Measurements from ENCODE around the gene KRTAP1-1.
"Not testable (repeated sequence)": the region's sequence is repeated elsewhere in the genome, so short reads cannot be mapped to it uniquely, and the experiment has no call there.

KRTAP1-1 gene

DNA sequence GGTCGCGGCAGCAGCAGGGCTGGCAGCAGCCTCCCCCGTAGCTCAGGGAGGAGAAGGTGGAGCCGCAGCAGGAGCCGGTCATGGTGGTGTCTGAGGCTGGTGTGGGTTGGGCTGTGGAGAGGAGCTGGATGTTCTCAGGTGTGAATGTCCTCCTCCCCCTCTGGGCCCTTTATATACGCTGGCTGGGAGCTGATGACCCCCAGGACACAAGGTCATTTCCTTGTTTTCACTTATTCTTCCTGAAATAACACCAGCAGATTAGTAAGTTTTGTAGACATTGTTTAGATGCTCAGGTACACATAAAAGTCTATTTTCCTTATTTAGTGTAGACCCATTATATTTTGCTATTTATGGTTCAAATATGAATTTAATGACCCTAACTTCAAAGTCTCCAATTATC lies 13.9 kb upstream of the KRTAP1-1 start, which contains the start of gene KRTAP2-2:
Gene KRTAP2-2, minus strand, starts transcription at position 101 of the 400 bp plus-strand sequence. Its CDS starts 19 bp downstream, at position 82.
- not testable (repeated sequence) for DNase-seq (ENCODE audit: low read depth in 3 of 3)

DNA sequence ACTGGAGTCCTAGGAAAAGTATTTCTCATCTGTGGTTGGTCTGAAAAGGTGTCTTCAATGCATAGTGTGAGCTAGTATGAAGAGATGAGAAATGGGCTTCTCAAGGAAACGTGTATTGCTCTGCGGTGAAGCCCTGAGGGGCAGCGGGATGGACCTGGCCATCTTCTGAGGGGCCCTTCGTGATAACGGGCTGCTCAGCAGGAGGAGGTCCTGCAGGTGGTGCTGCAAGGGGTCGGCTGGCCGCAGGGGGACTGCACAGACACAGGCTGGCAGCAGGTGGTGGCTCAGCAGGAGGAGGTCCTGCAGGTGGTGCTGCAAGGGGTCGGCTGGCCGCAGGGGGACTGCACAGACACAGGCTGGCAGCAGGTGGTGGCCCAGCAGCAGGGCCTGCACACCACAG lies 13.3 kb upstream of the KRTAP1-1 start:
- not testable (repeated sequence) for DNase-seq (ENCODE audit: low read depth in 3 of 3)

- no peak for DNase-seq (ENCODE audit: low read depth in 3 of 3)
Measured at GRCh38 chr17:41054025-41054424, 12.8 kb upstream of the KRTAP1-1 start.

DNA sequence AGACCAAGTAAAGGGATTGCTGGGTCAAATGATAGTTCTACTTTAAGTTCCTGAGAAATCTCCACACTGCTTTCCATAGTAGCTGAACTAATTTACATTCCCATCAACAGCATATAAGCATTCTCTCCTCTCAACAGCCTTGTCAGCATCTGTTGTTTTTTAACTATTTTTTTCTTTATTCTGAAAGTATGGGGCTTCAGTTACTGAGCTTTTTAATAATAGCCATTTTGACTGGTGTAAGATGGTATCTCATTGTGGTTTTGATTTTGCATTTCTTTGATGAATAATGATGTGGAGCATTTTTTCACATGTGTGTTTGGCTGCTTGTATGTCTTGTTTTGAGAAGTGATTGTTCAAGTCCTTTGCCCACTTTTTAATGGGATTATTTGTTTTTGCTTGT lies 11.3 kb upstream of the KRTAP1-1 start:
- DNase-seq (ENCODE audit: low read depth in 3 of 3) = no peak

DNA sequence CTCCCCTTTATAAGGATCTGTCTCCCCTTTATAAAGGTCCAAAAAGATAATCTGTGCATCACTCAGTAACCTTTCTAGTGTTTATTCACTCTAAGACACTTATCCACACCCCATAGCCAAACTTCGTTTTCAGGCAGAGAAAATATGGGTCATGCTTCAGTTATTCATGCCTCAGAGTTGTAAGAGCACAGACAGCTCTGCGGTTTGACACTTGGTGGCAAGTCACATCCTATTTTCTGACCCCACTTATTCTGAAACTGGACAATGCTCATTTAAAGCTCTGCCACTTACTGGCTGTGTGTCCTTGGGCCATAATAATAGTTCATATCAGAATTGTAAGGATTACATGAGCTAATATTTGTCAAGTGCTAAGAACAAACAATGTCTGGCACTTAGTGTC lies 7.9 kb upstream of the KRTAP1-1 start:
- no peak for DNase-seq (ENCODE audit: low read depth in 3 of 3)

- no peak for DNase-seq (ENCODE audit: low read depth in 3 of 3)
Measured at GRCh38 chr17:41048441-41048840, 7.2 kb upstream of the KRTAP1-1 start.

- not testable (repeated sequence) for DNase-seq (ENCODE audit: low read depth in 3 of 3)
Measured at GRCh38 chr17:41046735-41047465, 5.7 kb upstream of the KRTAP1-1 start, which contains the start of gene KRTAP2-1. KRTAP2-1 (minus strand) TSS chr17:41047316; CDS start chr17:41047267, 49 bp downstream.

DNA sequence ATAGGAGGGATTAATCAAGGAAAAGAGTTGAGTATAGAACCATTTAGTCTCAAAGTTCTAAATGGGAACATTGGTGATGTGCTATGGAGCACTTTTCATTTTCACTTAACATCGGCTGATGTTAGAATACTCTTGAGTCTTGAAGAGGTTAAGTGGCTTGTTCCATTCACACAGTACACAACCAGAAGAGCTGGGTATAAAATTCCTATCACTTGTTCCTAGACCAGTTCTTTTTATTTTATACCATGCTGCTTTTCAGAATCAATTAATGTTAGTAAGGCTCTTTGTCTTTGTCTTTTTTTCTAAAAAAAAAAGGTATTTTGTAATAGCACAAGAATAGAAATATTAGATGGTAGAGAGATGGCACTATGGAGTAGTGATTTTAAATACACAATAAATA lies 1.7 kb upstream of the KRTAP1-1 start:
- DNase-seq (ENCODE audit: low read depth in 3 of 3) = no peak

- no peak for DNase-seq (ENCODE audit: low read depth in 3 of 3)
Measured at GRCh38 chr17:41037853-41038350, 3.3 kb downstream of the KRTAP1-1 start.

DNA sequence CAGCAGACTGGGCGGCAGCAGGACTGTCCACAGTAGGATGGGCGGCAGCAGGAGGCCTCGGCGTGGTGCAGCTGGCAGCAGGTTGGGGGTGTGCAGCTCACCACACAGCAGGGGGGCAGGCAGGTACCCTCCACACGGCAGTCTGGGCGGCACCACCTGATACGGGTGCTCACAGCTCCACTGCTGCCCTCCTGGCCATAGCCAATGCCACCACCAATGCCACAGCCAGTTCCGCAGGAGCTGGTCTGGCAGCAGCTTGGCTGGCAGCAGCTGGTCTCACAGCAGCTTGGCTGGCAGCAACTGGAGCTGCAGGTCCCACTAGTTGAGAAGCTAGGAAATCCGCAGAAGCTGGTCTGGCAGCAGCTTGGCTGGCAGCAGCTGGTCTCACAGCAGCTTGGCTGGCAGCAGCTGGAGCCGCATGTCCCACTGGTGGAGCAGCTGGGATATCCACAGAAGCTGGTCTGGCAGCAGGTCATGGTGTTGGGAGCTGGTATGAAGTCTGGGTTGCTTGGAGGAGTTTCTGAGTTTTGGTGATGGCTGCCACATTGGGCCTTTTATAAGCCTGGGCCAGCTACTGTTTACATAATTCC lies 6.8 kb downstream of the KRTAP1-1 start, which contains the start of gene KRTAP1-3:
Gene KRTAP1-3, minus strand, starts transcription at position 529 of the 590 bp plus-strand sequence. Its CDS starts 53 bp downstream, at position 476.
- not testable (repeated sequence) for DNase-seq (ENCODE audit: low read depth in 3 of 3)

- no peak for DNase-seq (ENCODE audit: low read depth in 3 of 3)
Measured at GRCh38 chr17:41029633-41030245, 11.5 kb downstream of the KRTAP1-1 start, which contains the start of gene KRTAP1-4. KRTAP1-4 (minus strand) TSS chr17:41030195; CDS start chr17:41030078, 117 bp downstream.

- DNase-seq (ENCODE audit: low read depth in 3 of 3) = no peak
Measured at GRCh38 chr17:41026715-41027471, 14.4 kb downstream of the KRTAP1-1 start, which contains the start of gene KRTAP1-5. KRTAP1-5 (minus strand) TSS chr17:41027208; CDS start chr17:41027155, 53 bp downstream.

DNA sequence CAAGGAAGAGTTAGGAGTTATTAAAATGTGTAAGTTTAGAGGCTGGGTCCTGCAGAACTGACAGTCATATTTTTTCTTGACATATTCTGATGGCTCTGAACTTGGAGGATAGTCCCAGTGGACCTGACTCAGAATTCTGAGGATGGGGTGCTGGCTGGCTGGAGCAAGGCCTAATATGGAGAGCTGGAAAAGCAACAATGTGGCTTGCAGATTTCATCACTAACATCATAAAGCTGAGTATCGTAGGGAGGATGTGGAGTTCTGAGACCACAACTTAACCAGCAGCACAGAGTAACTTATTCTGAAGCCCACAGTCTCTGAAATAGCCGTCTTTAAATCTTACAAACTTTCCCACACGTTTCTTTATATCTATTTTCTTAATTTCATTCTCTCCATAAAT lies 16.6 kb downstream of the KRTAP1-1 start:
- DNase-seq (ENCODE audit: low read depth in 3 of 3) = no peak

- DNase-seq (ENCODE audit: low read depth in 3 of 3) = no peak
Measured at GRCh38 chr17:41020336-41020735, 20.9 kb downstream of the KRTAP1-1 start.

DNA sequence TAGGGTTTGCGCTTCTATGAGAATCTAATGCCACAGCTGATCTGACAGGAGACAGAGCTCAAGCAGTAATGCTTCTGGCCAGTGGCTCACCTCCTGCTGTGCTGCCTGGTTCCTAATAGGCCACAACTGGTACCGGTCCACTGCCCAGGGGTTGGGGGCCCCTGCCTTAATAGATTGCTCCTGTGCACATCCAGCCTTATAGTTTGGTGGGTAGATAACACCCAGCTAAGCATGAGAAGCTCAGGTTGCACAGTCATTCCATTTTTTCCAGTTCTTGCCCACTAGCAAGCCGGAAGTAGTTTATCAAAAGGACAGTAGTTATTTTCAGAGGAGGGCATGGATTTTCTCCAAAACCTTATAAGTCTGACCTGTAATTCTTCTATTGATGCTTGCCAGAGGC lies 21.8 kb downstream of the KRTAP1-1 start:
- no peak for DNase-seq (ENCODE audit: low read depth in 3 of 3)

GRCh38 chr17:41018541-41018940 lies 22.7 kb downstream of the KRTAP1-1 start:
- no peak for DNase-seq (ENCODE audit: low read depth in 3 of 3)

GRCh38 chr17:41016578-41017215 lies 24.6 kb downstream of the KRTAP1-1 start:
- DNase-seq (ENCODE audit: low read depth in 3 of 3) = no peak

DNA sequence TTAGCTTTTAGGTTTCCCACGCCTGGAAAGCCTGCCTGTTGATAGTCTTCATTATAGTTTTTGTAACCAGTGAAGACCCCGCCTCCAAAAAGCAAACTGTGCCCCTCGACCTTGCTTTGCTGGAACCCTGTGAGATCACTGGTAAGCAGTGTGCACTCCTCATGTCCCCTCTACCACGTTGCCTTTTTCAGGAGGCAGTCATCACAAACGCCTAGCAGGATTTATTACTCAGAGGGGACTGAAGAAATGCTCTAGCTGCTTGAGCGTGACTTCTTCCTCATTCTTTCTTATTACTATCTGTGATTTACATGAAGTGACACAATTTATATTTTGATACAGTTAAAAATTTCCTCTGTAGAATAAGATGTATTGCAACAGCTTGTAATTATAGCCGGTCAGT lies 25.8 kb downstream of the KRTAP1-1 start:
- no peak for DNase-seq (ENCODE audit: low read depth in 3 of 3)

GRCh38 chr17:41013606-41014005 lies 27.6 kb downstream of the KRTAP1-1 start:
- DNase-seq (ENCODE audit: low read depth in 3 of 3) = no peak

DNA sequence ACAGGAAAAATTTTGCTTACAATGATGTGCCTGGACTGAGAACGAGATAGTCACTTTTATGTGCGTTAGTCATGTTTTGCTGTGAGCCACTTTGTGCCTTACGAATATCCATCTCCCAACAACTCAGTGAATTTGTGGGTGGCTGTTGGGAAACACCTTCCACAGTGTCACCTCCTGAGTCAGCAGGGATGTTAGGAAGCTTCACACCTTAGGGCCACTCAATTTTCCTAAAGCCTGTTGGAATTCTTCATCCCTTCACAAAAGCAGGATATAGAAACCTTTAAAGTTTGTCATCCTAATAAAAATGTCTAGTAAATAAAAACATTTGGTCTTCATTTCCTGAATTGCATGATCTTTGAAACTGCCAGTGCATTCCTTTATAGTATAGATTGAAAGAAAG lies 28.1 kb downstream of the KRTAP1-1 start:
- no peak for DNase-seq (ENCODE audit: low read depth in 3 of 3)

Measured in stimulated activated CD4-positive, alpha-beta T cell treated with anti-CD3 and anti-CD28 coated beads, TNF-alpha, amount 100 ng/mL, for 48 hours (primary cell).